ENCODE data around the gene SYT9.

- TF ChIP-seq CTCF (IDR thresholded peaks at IDR 0.05) = no peak
- no peak for TF ChIP-seq POLR2A (IDR thresholded peaks at IDR 0.05)
Measured at GRCh38 chr11:7509966-7510365, 258.3 kb downstream of the SYT9 start.

Data from vagina (tissue), 2 donors.